HG02610 (cell line): Measurements from ENCODE around the gene PDE2A.
"Not testable (repeated sequence)": the region's sequence is repeated elsewhere in the genome, so short reads cannot be mapped to it uniquely, and the experiment has no call there.

Source experiments
- ATAC-seq: cut with Tn5 transposase; IDR thresholded peaks from one replicate; pipeline ENCODE4 v1.9.1; 2021; ENCODE audit warnings: mild to moderate bottlenecking, moderate library complexity; ENCODE audit not compliant: unreplicated experiment

PDE2A gene

GRCh38 chr11:72560864-72561263, 113.4 kb downstream of the PDE2A start:
- not testable (repeated sequence) for ATAC-seq

GRCh38 chr11:72556433-72556832, 117.8 kb downstream of the PDE2A start:
- no peak for ATAC-seq

GRCh38 chr11:72555014-72555522, 119.2 kb downstream of the PDE2A start:
- not testable (repeated sequence) for ATAC-seq

GRCh38 chr11:72553706-72554105, 120.5 kb downstream of the PDE2A start:
- ATAC-seq: no peak

GRCh38 chr11:72552399-72552910, 121.8 kb downstream of the PDE2A start:
- no peak for ATAC-seq

- ATAC-seq: no peak
These were observed 122.7 kb downstream of the PDE2A start for GRCh38 chr11:72551571-72551970.

- ATAC-seq: no peak
These were observed 125.8 kb downstream of the PDE2A start for GRCh38 chr11:72548463-72548862.

- ATAC-seq: no peak
These were observed 127.4 kb downstream of the PDE2A start for GRCh38 chr11:72546866-72547265.

GRCh38 chr11:72544589-72544988, 129.6 kb downstream of the PDE2A start:
- no peak for ATAC-seq

GRCh38 chr11:72543849-72544542, 130.2 kb downstream of the PDE2A start:
- no peak for ATAC-seq

- no peak for ATAC-seq
These were observed 132.8 kb downstream of the PDE2A start for GRCh38 chr11:72541257-72541974.

- no peak for ATAC-seq
These were observed 137.2 kb downstream of the PDE2A start for GRCh38 chr11:72537051-72537450.

GRCh38 chr11:72535194-72535547, 139.1 kb downstream of the PDE2A start:
- no peak for ATAC-seq

GRCh38 chr11:72534371-72535193, 139.6 kb downstream of the PDE2A start:
- no peak for ATAC-seq

GRCh38 chr11:72529068-72529467, 145.2 kb downstream of the PDE2A start:
- ATAC-seq: no peak

GRCh38 chr11:72528121-72528520, 146.1 kb downstream of the PDE2A start:
- ATAC-seq: no peak
